ENCODE data around the gene HDAC10. TPM values are rescaled to one million over a fixed set of nuclear protein-coding genes. Genes with fewer than 3 reads are reported as not detected.
A peak's percentile ranks its signal among the peaks of the same experiment; 100 is the strongest.

The HDAC10 gene
- total RNA-seq, 1 donor from 2014 or later = 36.8 TPM

- H3K4me1 Mint-ChIP-seq (ENCODE audit: low read depth) = peaks cover 7% of the 10 kb centered on the region
- TF ChIP-seq, protein P1, sequence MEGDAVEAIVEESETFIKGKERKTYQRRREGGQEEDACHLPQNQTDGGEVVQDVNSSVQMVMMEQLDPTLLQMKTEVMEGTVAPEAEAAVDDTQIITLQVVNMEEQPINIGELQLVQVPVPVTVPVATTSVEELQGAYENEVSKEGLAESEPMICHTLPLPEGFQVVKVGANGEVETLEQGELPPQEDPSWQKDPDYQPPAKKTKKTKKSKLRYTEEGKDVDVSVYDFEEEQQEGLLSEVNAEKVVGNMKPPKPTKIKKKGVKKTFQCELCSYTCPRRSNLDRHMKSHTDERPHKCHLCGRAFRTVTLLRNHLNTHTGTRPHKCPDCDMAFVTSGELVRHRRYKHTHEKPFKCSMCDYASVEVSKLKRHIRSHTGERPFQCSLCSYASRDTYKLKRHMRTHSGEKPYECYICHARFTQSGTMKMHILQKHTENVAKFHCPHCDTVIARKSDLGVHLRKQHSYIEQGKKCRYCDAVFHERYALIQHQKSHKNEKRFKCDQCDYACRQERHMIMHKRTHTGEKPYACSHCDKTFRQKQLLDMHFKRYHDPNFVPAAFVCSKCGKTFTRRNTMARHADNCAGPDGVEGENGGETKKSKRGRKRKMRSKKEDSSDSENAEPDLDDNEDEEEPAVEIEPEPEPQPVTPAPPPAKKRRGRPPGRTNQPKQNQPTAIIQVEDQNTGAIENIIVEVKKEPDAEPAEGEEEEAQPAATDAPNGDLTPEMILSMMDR (IDR thresholded peaks at IDR 0.05) = no peak
- H3K36me3 Mint-ChIP-seq (ENCODE audit: low read depth) = peaks cover 25% of the 10 kb centered on the region
- no peaks in the 10 kb centered on the region for H3K27me3 Mint-ChIP-seq (ENCODE audit: low read depth)
- H3K9me3 Mint-ChIP-seq (ENCODE audit: low read depth) = no peaks in the 10 kb centered on the region
- no peak overlapping the region for H3K4me3 Mint-ChIP-seq (ENCODE audit: unreplicated experiment)
- DNase-seq (ENCODE audit: low spot score) = peak; percentile 94
- peak overlapping the region; percentile 54 for H3K27ac Mint-ChIP-seq (ENCODE audit: unreplicated experiment)
Observed at GRCh38 chr22:50215297-50216054, 35.6 kb downstream of the HDAC10 start.

GRCh38 chr22:50213263-50213662 is 37.8 kb downstream of the HDAC10 start:
- DNase-seq (ENCODE audit: low spot score) = no peak
- TF ChIP-seq, protein P1 (IDR thresholded peaks at IDR 0.05) = no peak
- Mint-ChIP-seq H3K4me1 (ENCODE audit: low read depth) (peaks cover 7% of the 10 kb centered on the region), H3K9me3 (ENCODE audit: low read depth) (no peaks in the 10 kb centered on the region), H3K27ac (ENCODE audit: unreplicated experiment) (no peak overlapping the region), H3K27me3 (ENCODE audit: low read depth) (no peaks in the 10 kb centered on the region), H3K36me3 (ENCODE audit: low read depth) (peaks cover 24% of the 10 kb centered on the region), H3K4me3 (ENCODE audit: unreplicated experiment) (no peak overlapping the region)

DNA sequence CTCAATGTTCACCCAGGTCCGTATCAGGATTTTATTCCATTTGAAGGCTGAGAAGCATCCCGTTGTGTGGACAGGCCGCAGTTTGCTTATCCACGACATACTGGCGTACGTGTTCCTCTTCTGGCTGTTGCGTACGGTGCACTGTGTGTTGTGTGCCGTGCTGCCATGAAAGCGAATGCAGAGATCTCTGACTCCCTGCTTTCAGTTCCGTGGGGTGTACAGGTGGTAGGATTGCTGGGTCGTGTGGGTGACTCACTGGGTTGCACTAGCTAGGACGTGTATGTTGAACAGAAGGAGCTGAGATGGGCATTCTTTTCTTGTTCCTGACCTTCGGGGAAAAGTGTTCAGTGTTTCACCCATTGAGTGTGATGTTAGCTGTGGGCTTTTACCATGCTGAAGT is 39.9 kb downstream of the HDAC10 start:
- no peaks in the 10 kb centered on the region for H3K9me3 Mint-ChIP-seq (ENCODE audit: low read depth)
- H3K4me3 Mint-ChIP-seq (ENCODE audit: unreplicated experiment) = no peak overlapping the region
- H3K4me1 Mint-ChIP-seq (ENCODE audit: low read depth) = peaks cover 9% of the 10 kb centered on the region
- TF ChIP-seq, protein P1 (IDR thresholded peaks at IDR 0.05) = no peak
- peaks cover 24% of the 10 kb centered on the region for H3K36me3 Mint-ChIP-seq (ENCODE audit: low read depth)
- H3K27ac Mint-ChIP-seq (ENCODE audit: unreplicated experiment) = peak overlapping the region; percentile 5
- DNase-seq (ENCODE audit: low spot score) = no peak
- no peaks in the 10 kb centered on the region for H3K27me3 Mint-ChIP-seq (ENCODE audit: low read depth)

- peaks cover 9% of the 10 kb centered on the region for H3K4me1 Mint-ChIP-seq (ENCODE audit: low read depth)
- H3K9me3 Mint-ChIP-seq (ENCODE audit: low read depth) = no peaks in the 10 kb centered on the region
- H3K27ac Mint-ChIP-seq (ENCODE audit: unreplicated experiment) = no peak overlapping the region
- no peak for DNase-seq (ENCODE audit: low spot score)
- peaks cover 23% of the 10 kb centered on the region for H3K36me3 Mint-ChIP-seq (ENCODE audit: low read depth)
- H3K27me3 Mint-ChIP-seq (ENCODE audit: low read depth) = no peaks in the 10 kb centered on the region
- H3K4me3 Mint-ChIP-seq (ENCODE audit: unreplicated experiment) = no peak overlapping the region
- TF ChIP-seq, protein P1 (IDR thresholded peaks at IDR 0.05) = no peak
Observed at GRCh38 chr22:50210378-50211139, 40.5 kb downstream of the HDAC10 start.

GRCh38 chr22:50209893-50210292 is 41.2 kb downstream of the HDAC10 start:
- no peaks in the 10 kb centered on the region for H3K9me3 Mint-ChIP-seq (ENCODE audit: low read depth)
- TF ChIP-seq, protein P1 (IDR thresholded peaks at IDR 0.05) = peak; percentile 91
- peaks cover 23% of the 10 kb centered on the region for H3K36me3 Mint-ChIP-seq (ENCODE audit: low read depth)
- DNase-seq (ENCODE audit: low spot score) = no peak
- H3K27me3 Mint-ChIP-seq (ENCODE audit: low read depth) = no peaks in the 10 kb centered on the region
- H3K27ac Mint-ChIP-seq (ENCODE audit: unreplicated experiment) = no peak overlapping the region
- H3K4me3 Mint-ChIP-seq (ENCODE audit: unreplicated experiment) = no peak overlapping the region
- peaks cover 8% of the 10 kb centered on the region for H3K4me1 Mint-ChIP-seq (ENCODE audit: low read depth)
